ENCODE results near the gene CYTH1. TPM values are rescaled to one million over a fixed set of nuclear protein-coding genes. Genes with fewer than 3 reads are reported as not detected.
"Not testable (repeated sequence)": the region's sequence is repeated elsewhere in the genome, so short reads cannot be mapped to it uniquely, and the experiment has no call there.

CYTH1 gene
- total RNA-seq, 1 donor from 2014 or later = 54.7 TPM

GRCh38 chr17:78785011-78785662 is 3.1 kb upstream of the CYTH1 start:
- ATAC-seq = no peak

DNA sequence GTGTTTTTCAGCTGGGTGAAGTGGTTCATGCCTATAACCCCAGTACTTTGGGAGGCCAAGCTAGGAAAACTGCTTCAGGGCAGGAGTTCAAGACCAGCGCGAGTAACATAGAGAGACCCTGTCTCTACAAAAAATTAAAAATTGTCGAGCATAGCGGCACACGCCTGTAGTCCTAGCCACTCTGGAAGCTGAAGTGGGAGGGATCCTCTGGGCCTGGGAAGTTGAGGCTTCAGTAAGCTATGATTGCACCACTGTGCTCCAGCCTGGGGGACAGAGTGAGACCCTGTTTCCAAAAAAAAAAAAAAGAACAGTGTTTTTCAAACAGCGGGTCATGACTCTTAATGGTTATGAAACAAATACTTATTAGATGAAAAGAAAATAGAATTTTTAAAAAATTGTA is 2.3 kb upstream of the CYTH1 start:
- no peak for ATAC-seq

GRCh38 chr17:78783711-78784324 is 1.7 kb upstream of the CYTH1 start:
- no peak for ATAC-seq

DNA sequence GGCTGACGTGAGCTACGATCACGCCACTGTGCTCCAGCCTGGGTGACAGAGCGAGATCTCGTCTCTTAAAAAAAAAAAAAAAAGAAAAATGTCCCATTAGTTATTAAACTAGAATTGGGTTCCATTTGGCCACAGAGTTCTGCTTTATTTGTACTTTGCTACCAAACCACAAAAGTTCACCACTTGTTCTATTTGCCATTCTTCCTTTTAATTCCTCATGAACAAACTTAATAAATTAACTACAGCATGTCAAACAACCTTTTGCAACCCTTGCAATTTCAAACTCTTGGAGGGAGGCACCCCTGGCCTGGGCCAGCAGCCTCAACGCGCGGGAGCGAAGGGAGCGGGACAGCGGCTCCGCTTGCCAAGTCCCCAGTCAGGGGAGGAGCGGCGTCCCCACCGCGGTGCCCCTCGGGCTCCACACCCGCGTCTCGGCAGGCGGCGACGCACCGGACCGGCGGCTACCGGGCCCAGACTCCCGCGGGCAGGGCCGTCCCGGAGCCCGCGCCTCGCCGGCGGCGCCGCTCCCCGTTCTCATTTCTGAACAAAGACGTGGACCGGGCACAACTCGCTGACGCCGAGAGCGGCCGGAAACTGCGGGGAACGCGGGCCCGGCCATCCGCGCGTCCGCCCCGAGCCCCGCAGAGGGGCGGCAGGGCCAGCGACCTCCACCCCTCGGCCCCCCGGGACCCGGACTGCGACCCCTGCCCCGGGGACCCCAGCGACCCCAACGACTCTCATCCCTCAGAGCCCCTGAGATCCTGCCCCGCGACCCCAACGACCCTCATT is 775 bp downstream of the CYTH1 start:
- ATAC-seq = peak; percentile 1

DNA sequence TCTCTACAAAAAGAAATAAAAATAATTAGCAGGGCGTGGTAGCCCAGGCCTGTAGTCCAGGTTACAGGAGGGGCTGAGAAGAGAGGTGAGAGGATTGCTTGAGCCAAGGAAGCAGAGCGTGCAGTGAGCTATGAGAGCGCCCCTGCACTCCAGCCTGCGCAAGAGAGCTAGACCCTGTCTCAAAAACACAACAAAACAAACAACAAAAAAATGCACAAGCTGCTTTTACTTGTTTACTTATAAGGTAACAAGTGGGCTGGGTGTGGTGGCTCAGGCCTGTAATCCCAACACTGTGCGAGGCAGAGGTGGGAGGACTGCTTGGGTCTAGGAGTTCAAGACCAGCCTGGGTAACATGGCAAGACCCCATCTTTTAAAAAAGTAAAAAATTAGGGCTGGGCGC is 1.7 kb downstream of the CYTH1 start:
- ATAC-seq = no peak

- peak; percentile 27 for ATAC-seq
Measured at GRCh38 chr17:78779850-78780249, 2.2 kb downstream of the CYTH1 start.

DNA sequence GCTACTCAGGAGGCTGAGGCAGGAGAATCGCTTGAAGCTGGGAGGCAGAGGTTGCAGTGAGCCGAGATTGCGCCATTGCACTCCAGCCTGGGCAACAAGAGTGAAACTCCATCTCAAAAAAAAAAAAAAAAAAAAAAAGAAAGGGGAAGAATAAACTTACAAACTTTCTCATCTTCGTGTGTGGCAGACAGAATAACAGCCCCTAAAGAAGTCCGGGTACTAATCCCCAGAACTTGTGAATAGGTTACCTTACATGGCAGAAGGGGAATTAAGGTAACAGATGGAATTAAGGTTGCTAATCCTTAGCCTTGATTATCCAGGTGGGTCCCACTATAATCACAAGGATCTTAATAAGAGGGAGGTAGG is 2.8 kb downstream of the CYTH1 start:
- ATAC-seq = not testable (repeated sequence)

- no peak for ATAC-seq
Measured at GRCh38 chr17:78777881-78778280, 4.2 kb downstream of the CYTH1 start.

GRCh38 chr17:78774956-78775571 is 7.0 kb downstream of the CYTH1 start:
- peak; percentile 53 for ATAC-seq

DNA sequence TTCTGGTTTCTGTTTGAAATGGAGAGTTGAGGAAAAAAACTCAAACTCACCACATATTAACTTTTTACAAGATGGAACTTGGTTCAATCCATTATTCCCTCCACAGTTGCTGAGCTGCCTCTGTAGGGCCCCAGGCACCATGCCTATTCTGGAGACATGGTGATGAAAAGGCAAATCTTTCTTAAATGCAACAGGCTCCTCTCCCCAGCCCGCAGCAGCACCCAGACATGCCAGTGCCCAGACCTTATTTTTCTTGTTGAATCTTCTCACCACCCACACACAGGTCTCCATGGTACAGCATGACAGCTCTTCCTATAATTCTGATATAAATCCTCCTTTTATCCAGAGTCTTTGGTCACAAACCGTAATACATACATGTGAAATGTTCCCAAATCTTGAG is 7.6 kb downstream of the CYTH1 start:
- ATAC-seq = peak; percentile 51

GRCh38 chr17:78771758-78772382 is 10.2 kb downstream of the CYTH1 start:
- ATAC-seq = peak; percentile 24

- peak; percentile 24 for ATAC-seq
Measured at GRCh38 chr17:78769196-78769773, 12.8 kb downstream of the CYTH1 start.

GRCh38 chr17:78767806-78768205 is 14.3 kb downstream of the CYTH1 start:
- no peak for ATAC-seq

- no peak for ATAC-seq
Measured at GRCh38 chr17:78766743-78767294, 15.3 kb downstream of the CYTH1 start.

DNA sequence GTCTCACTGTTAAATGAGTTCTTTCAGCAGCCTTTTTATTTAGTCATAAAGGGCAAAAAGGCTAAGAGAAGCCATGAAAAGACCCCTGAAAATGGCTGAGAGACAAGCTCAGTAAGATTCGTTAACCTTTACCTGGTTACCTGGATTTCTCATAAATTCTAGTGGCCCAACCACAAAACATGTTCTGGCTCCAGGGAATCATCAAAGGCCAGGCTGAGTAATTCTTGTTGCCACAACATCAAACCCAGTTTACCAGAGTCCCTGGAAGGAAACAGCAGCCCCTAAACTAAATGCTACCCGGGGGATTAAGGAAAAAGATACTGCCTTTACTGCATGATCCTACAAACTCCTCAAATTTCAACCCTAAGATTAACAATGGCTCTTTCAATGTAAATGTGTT is 15.8 kb downstream of the CYTH1 start:
- peak; percentile 21 for ATAC-seq

DNA sequence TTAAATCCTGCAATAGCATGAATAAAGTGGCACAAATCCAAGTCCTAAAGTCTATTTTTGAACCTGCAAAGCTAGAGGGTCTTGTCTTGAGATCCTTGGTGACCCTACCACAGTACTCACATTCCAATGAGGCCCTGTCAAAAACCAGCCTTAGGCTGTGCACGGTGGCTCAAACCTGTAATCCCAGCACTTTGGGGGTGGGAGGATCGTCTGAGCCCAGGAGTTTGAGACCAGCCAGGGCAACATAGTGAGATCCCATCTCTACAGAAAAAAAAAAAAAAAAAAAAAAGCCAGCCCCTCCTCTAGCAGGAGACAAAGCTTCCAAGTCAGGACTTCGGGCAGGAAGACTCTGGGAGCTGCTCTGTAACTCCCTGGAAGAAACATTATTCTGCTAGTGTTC is 16.3 kb downstream of the CYTH1 start:
- no peak for ATAC-seq

DNA sequence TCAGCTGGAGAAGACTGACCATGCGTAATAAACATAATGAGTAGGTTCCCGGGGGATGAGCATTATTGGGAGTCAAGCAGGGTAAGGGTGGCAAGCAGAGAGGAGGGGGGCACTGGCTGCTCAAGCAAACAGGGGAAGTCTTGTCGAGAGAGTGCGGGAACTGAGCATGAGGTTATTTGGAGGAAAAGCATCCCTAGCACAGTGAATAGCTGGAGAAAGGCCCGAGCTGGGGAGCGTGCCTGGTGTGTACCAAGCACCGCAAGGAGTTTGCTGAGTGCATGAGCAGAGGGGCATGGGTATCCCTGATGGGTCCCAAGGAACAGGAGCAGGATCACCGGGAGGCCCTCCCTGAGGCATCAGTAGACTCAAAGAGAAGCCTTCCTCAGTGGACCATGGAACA is 17.2 kb downstream of the CYTH1 start:
- ATAC-seq = no peak

- no peak for ATAC-seq
Measured at GRCh38 chr17:78763561-78763960, 18.5 kb downstream of the CYTH1 start.

GRCh38 chr17:78761789-78762406 is 20.2 kb downstream of the CYTH1 start:
- ATAC-seq = peak; percentile 34

DNA sequence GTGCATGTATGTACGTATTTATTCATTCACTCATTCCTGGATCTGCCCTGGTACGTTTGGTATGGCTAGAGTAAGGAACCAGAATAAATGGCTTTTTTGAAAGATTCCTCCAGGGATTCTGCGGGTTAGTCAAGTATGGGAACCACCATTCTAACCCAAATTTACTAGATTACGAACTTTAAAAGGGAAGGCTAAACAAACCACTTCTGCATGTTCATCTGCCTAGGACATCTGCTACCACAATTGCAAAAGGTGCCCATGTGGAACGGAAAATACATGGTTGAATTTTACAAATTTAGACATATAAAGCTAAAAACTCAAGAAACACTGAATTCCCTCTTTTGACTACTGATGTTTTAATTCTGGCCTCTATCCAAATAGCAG is 22.1 kb downstream of the CYTH1 start:
- no peak for ATAC-seq

GRCh38 chr17:78759203-78759968 is 22.7 kb downstream of the CYTH1 start:
- peak; percentile 51 for ATAC-seq
